ENCODE data around the gene KLHL35.

KLHL35 gene

DNA sequence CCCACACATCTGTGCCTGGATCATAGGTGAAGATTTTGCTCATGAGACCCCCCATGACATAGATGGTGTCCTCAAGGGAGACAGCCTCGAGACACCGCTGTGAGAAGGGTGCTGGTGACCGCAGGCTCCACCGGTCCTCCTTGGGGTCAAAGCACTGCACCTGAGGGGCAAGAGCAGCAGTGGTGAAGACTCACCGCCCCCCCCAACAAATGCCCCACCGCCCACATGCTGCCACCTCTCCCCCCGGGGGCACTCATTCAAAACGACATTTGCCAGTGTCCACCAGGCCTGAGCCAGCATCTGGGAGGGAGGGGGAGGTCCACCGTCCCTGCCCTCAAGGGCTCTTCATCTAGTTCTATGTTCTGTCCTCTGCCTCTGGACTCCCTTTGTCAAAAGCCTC lies 9.3 kb downstream of the KLHL35 start:
- Histone ChIP-seq H3K27me3 (ENCODE audit: insufficient read depth, poor library complexity, severe bottlenecking) (peaks cover under 1% of the 10 kb centered on the region), H3K27ac (replicated peaks) (no peak overlapping the region), H3K4me3 (replicated peaks; ENCODE audit: insufficient read depth, low read length) (no peak overlapping the region)
- no peak for TF ChIP-seq GABPA (IDR thresholded peaks at IDR 0.05; ENCODE audit: low read depth)
- TF ChIP-seq, protein P1, sequence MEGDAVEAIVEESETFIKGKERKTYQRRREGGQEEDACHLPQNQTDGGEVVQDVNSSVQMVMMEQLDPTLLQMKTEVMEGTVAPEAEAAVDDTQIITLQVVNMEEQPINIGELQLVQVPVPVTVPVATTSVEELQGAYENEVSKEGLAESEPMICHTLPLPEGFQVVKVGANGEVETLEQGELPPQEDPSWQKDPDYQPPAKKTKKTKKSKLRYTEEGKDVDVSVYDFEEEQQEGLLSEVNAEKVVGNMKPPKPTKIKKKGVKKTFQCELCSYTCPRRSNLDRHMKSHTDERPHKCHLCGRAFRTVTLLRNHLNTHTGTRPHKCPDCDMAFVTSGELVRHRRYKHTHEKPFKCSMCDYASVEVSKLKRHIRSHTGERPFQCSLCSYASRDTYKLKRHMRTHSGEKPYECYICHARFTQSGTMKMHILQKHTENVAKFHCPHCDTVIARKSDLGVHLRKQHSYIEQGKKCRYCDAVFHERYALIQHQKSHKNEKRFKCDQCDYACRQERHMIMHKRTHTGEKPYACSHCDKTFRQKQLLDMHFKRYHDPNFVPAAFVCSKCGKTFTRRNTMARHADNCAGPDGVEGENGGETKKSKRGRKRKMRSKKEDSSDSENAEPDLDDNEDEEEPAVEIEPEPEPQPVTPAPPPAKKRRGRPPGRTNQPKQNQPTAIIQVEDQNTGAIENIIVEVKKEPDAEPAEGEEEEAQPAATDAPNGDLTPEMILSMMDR (IDR thresholded peaks at IDR 0.05; ENCODE audit: insufficient read depth, low read length), result no peak
- TF ChIP-seq, protein P2, sequence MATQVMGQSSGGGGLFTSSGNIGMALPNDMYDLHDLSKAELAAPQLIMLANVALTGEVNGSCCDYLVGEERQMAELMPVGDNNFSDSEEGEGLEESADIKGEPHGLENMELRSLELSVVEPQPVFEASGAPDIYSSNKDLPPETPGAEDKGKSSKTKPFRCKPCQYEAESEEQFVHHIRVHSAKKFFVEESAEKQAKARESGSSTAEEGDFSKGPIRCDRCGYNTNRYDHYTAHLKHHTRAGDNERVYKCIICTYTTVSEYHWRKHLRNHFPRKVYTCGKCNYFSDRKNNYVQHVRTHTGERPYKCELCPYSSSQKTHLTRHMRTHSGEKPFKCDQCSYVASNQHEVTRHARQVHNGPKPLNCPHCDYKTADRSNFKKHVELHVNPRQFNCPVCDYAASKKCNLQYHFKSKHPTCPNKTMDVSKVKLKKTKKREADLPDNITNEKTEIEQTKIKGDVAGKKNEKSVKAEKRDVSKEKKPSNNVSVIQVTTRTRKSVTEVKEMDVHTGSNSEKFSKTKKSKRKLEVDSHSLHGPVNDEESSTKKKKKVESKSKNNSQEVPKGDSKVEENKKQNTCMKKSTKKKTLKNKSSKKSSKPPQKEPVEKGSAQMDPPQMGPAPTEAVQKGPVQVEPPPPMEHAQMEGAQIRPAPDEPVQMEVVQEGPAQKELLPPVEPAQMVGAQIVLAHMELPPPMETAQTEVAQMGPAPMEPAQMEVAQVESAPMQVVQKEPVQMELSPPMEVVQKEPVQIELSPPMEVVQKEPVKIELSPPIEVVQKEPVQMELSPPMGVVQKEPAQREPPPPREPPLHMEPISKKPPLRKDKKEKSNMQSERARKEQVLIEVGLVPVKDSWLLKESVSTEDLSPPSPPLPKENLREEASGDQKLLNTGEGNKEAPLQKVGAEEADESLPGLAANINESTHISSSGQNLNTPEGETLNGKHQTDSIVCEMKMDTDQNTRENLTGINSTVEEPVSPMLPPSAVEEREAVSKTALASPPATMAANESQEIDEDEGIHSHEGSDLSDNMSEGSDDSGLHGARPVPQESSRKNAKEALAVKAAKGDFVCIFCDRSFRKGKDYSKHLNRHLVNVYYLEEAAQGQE (IDR thresholded peaks at IDR 0.05; ENCODE audit: insufficient replicate concordance, low read depth), result no peak
- TF ChIP-seq POLR2AphosphoS5 (IDR thresholded peaks at IDR 0.05; ENCODE audit: low read depth), result no peak
- TF ChIP-seq SPI1 (IDR thresholded peaks at IDR 0.05; ENCODE audit: borderline replicate concordance, low read depth), result no peak
- no peak for DNase-seq (ENCODE audit: low read depth in 1 of 2, low spot score in 1 of 2)

DNA sequence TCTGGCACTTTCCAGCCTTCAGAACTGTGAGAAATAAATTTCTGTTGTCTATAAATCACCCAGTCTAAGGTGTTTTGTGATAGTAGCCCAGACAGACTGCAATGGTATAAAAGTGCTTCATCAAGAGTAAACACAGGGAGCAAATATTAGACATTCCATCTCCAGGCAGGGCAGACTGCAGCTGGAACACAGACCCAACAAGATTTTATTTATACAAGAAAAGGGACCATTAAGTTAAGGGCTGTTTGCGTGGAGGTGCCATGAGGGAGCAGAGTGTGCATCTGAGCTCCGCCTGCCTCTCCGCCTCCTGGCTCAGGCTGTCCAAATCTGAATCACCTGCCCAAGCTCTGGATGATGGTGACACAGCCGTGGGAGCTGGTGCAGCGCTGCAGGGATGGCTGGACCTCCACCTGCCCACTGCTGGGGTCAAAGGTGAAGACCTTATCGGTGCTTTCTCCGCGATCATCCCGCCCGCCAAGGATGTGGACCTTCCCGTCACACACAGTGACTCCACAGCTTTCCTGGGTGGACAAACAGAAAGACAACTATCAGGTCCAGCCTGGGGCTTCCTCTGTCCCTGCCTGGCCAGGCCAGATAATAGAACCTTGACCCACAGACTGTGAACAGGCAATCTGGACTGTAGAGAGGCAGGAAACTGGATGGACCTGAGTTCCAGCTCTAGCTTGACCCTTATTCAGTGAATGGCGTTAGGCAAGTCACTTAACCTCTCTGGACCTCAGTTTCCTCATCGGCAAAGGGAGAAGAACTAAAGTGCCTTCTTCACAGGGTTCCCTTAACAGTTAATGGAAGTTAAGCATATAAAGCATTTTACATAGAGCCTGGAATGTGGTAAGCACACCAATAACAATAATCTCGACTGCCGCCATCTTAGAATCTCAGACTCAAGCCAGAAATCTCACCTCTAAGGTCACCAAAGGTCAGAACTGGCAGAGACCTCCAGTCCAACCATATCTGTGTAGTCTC lies 10.5 kb downstream of the KLHL35 start:
- H3K4me3 ChIP-seq (replicated peaks; ENCODE audit: insufficient read depth, low read length), result no peak overlapping the region
- DNase-seq (ENCODE audit: low read depth in 1 of 2, low spot score in 1 of 2), result no peak
- no peaks in the 10 kb centered on the region for H3K27me3 ChIP-seq (ENCODE audit: insufficient read depth, poor library complexity, severe bottlenecking)
- H3K27ac ChIP-seq (replicated peaks), result no peak overlapping the region
- no peak for TF ChIP-seq POLR2AphosphoS5 (IDR thresholded peaks at IDR 0.05; ENCODE audit: low read depth)
- TF ChIP-seq, protein P1 (IDR thresholded peaks at IDR 0.05; ENCODE audit: insufficient read depth, low read length), result no peak
- TF ChIP-seq SPI1 (IDR thresholded peaks at IDR 0.05; ENCODE audit: borderline replicate concordance, low read depth), result no peak
- TF ChIP-seq GABPA (IDR thresholded peaks at IDR 0.05; ENCODE audit: low read depth), result no peak
- TF ChIP-seq, protein P2 (IDR thresholded peaks at IDR 0.05; ENCODE audit: insufficient replicate concordance, low read depth), result no peak

DNA sequence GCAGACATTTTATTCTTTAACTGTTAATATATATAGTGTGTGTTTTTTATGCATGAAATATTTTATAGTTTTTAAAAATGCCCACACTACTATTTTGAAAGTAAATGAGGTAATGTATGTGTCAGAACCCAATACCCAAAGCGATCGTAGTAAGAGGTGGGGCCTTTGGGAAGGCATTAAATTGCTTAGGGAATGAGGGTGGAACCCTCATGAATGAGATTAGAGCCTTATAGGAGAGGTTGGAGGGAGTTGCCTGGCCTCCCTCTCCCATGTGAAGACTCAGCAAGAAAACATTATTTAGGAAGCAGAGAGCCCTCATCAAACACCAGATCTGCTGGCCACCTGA lies 11.1 kb downstream of the KLHL35 start:
- TF ChIP-seq, protein P2 (IDR thresholded peaks at IDR 0.05; ENCODE audit: insufficient replicate concordance, low read depth), result no peak
- TF ChIP-seq POLR2AphosphoS5 (IDR thresholded peaks at IDR 0.05; ENCODE audit: low read depth) (no peak), GABPA (IDR thresholded peaks at IDR 0.05; ENCODE audit: low read depth) (no peak), SPI1 (IDR thresholded peaks at IDR 0.05; ENCODE audit: borderline replicate concordance, low read depth) (no peak)
- TF ChIP-seq, protein P1 (IDR thresholded peaks at IDR 0.05; ENCODE audit: insufficient read depth, low read length), result no peak
- Histone ChIP-seq H3K27me3 (ENCODE audit: insufficient read depth, poor library complexity, severe bottlenecking) (no peaks in the 10 kb centered on the region), H3K27ac (replicated peaks) (no peak overlapping the region), H3K4me3 (replicated peaks; ENCODE audit: insufficient read depth, low read length) (no peak overlapping the region)
- DNase-seq (ENCODE audit: low read depth in 1 of 2, low spot score in 1 of 2), result no peak
